Glutamatergic neuron (in vitro differentiated cells): ENCODE data around the gene HMX2. TPM values are rescaled to one million over a fixed set of nuclear protein-coding genes. Genes with fewer than 3 reads are reported as not detected.
A peak's percentile ranks its signal among the peaks of the same experiment; 100 is the strongest.

Experiments used
- DNase-seq: peaks from one replicate; pipeline ENCODE4 v3.0.0; 2022
- H3K27ac Mint-ChIP-seq: one replicate; pipeline ENCODE4 v1.8.0; 2020; ENCODE audit warnings: mild to moderate bottlenecking, mixed read lengths, inconsistent platforms; ENCODE audit not compliant: unreplicated experiment
- H3K27me3 Mint-ChIP-seq: one replicate; pipeline ENCODE4 v1.8.0; 2020; ENCODE audit warnings: mild to moderate bottlenecking, moderate library complexity, mixed read lengths, inconsistent platforms; ENCODE audit not compliant: unreplicated experiment
- H3K36me3 Mint-ChIP-seq: one replicate; pipeline ENCODE4 v1.8.0; 2020; ENCODE audit warnings: mild to moderate bottlenecking, mixed read lengths, inconsistent platforms; ENCODE audit not compliant: unreplicated experiment
- H3K4me1 Mint-ChIP-seq: one replicate; pipeline ENCODE4 v1.8.0; 2020; ENCODE audit warnings: mild to moderate bottlenecking, low read depth, mixed read lengths, inconsistent platforms; ENCODE audit not compliant: unreplicated experiment
- H3K4me3 Mint-ChIP-seq: one replicate; pipeline ENCODE4 v1.8.0; 2020; ENCODE audit warnings: mild to moderate bottlenecking, mixed read lengths, inconsistent platforms; ENCODE audit not compliant: unreplicated experiment
- H3K9me3 Mint-ChIP-seq: one replicate; pipeline ENCODE4 v1.8.0; 2020; ENCODE audit warnings: mild to moderate bottlenecking, moderate library complexity, mixed read lengths, inconsistent platforms; ENCODE audit not compliant: unreplicated experiment
- total RNA-seq: library from RNA; stranded (reverse); fragmentation: NEBNext Ultra II Directional; extraction: Animal tissue kit (Norgen Biotek cat#: 25700); gene quantifications from one replicate; pipeline ENCODE4 v1.2.1, GENCODE V29; 2021; ENCODE audit not compliant: unreplicated experiment
- TF ChIP-seq, protein P1 (sequence below): fragments of 200-600 bp; sonication (generic); IDR thresholded peaks from one replicate; pipeline ENCODE4 v1.5.0; 2021; ENCODE audit not compliant: partially characterized antibody, unreplicated experiment

The HMX2 gene
- total RNA-seq, 1 donor from 2014 or later, result not detected

DNA sequence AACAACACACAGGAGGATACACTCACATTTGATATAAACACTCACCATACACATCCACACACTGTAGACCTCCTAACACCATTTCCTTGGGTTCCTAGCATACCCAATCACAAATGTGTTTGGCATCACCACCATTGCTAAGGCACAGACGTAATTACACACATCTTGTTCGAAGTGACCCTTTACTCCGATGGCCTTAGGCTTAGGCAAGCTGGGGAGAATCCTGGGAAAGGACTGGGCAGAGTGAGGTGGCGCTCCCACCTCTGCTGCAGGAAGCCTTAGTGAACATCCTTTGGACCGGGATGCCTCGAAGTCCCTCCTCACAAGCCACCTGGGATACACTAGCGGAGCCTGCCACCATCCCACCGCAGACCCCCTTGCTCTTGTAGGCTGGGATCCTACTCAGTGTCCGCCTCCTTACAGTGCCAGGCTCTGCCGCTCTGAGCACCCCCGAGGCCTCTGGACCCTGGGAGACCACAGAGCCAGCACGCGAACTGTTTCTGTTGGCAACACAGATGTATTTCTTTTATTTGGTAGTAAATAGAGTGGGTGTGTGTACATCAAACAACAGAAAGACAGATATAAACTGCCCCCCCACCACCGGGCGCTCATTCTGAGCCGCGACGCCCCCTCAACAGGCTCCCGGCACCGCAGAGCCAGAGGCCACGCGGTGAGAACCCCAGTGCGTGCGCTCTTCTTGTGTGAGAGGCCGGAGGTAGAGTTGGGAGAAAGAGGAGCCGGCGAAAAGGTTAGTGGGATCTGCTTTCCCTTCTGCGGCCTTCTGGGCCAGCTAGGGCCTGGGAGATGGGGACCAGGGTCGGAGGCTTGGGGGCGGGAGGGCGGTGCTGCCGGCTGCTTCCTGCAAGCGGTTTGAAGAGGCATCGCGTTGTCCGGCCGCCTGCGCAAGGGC, 5.9 kb upstream of the HMX2 start:
- TF ChIP-seq, protein P1, sequence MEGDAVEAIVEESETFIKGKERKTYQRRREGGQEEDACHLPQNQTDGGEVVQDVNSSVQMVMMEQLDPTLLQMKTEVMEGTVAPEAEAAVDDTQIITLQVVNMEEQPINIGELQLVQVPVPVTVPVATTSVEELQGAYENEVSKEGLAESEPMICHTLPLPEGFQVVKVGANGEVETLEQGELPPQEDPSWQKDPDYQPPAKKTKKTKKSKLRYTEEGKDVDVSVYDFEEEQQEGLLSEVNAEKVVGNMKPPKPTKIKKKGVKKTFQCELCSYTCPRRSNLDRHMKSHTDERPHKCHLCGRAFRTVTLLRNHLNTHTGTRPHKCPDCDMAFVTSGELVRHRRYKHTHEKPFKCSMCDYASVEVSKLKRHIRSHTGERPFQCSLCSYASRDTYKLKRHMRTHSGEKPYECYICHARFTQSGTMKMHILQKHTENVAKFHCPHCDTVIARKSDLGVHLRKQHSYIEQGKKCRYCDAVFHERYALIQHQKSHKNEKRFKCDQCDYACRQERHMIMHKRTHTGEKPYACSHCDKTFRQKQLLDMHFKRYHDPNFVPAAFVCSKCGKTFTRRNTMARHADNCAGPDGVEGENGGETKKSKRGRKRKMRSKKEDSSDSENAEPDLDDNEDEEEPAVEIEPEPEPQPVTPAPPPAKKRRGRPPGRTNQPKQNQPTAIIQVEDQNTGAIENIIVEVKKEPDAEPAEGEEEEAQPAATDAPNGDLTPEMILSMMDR, result no peak
- Mint-ChIP-seq H3K4me3 (peak overlapping the region; percentile 0), H3K27ac (no peak overlapping the region), H3K36me3 (no peaks in the 10 kb centered on the region), H3K9me3 (peaks cover 13% of the 10 kb centered on the region), H3K27me3 (peaks cover 49% of the 10 kb centered on the region), H3K4me1 (peaks cover 24% of the 10 kb centered on the region)
- DNase-seq, result no peak

DNA sequence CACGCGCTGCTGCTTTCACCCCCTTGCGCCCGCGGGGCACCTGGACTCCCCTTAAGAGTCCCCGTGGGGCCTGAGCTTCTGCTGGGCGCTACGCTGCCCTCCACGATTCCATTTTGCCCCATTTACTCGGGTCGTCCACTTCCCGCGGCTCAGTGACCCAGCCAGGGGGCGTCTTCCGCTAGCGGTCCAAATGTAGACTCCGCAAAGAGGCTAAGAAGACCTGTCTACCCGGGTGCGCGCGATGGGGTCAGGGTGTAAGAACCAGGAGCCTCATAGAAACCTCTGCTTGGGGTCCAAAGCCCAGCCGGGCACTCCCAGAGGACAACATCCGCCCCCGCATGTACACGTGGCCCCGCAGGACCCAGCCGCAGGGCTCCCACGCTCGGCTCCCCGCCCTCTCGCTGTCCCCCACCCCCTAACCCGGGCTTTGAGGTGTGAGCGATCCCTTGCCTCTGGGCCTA, 5.2 kb upstream of the HMX2 start:
- Mint-ChIP-seq H3K9me3 (peaks cover 13% of the 10 kb centered on the region), H3K4me1 (peaks cover 25% of the 10 kb centered on the region), H3K27me3 (peaks cover 52% of the 10 kb centered on the region), H3K27ac (no peak overlapping the region), H3K4me3 (peak overlapping the region; percentile 57), H3K36me3 (no peaks in the 10 kb centered on the region)
- no peak for DNase-seq
- TF ChIP-seq, protein P1, result no peak

DNA sequence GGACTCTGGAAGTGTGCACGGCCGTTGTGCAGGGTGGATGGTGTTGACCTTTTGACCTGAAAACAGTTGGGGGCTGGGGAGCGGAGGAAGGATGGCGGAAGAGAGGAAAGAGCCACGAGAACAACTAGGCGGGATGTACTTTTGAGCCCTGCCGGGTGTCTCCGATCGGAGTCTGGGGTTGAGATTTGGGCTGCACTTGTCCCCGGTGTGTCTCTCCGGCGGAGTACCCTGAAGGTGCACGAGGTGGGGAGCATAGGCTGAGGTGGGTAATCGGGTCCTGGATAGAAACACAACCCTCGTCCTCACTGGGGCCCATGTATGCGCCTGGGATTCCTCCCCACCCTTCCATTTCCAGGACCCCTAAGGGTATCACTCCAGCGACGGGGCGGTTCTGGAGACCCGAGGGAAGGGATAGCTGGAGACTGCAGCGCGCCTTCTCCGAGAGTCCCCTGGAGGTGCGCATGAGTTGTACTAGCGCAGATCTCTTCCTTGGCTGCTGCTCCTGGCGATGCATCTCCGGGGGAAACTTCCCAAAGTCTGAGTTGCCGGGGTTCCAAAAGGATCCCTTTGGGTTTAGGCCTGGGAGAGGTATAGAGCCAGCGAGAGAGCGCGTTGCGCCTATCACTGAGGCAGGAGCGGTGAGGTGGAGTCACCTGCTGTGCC, 4.6 kb upstream of the HMX2 start:
- Mint-ChIP-seq H3K4me1 (peaks cover 25% of the 10 kb centered on the region), H3K27me3 (peaks cover 49% of the 10 kb centered on the region), H3K36me3 (no peaks in the 10 kb centered on the region), H3K27ac (no peak overlapping the region), H3K9me3 (peaks cover 12% of the 10 kb centered on the region), H3K4me3 (peak overlapping the region; percentile 57)
- TF ChIP-seq, protein P1, result no peak
- peak; percentile 38 for DNase-seq

DNA sequence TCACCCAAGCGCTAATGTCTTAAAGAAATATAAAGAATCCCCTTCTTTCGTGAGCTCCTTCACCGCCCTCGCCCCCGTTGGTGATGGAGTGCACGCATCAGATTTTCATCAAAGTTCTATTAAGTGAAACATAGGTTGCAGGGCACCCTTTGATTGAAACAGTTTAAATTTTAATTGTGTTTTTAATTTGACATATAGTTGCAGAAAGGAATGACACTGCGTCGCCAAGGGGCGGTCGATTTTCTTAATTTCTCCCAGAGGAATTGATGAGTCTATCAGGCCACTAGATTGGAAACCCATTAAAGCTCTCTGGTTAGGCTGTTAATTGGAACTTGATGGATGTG, 4.1 kb upstream of the HMX2 start:
- Mint-ChIP-seq H3K27ac (no peak overlapping the region), H3K4me3 (no peak overlapping the region), H3K4me1 (peaks cover 26% of the 10 kb centered on the region), H3K27me3 (peaks cover 47% of the 10 kb centered on the region), H3K36me3 (no peaks in the 10 kb centered on the region), H3K9me3 (peaks cover 10% of the 10 kb centered on the region)
- TF ChIP-seq, protein P1, result no peak
- DNase-seq, result no peak
